HG03066 (cell line): Measurements from ENCODE around the gene MRPL53.
A peak's percentile ranks its signal among the peaks of the same experiment; 100 is the strongest.
"Not testable (repeated sequence)": the region's sequence is repeated elsewhere in the genome, so short reads cannot be mapped to it uniquely, and the experiment has no call there.

Experiments used
- ATAC-seq: cut with Tn5 transposase; IDR thresholded peaks from one replicate; pipeline ENCODE4 v1.9.1; 2021; ENCODE audit warnings: low read depth; ENCODE audit not compliant: unreplicated experiment

MRPL53 gene

DNA sequence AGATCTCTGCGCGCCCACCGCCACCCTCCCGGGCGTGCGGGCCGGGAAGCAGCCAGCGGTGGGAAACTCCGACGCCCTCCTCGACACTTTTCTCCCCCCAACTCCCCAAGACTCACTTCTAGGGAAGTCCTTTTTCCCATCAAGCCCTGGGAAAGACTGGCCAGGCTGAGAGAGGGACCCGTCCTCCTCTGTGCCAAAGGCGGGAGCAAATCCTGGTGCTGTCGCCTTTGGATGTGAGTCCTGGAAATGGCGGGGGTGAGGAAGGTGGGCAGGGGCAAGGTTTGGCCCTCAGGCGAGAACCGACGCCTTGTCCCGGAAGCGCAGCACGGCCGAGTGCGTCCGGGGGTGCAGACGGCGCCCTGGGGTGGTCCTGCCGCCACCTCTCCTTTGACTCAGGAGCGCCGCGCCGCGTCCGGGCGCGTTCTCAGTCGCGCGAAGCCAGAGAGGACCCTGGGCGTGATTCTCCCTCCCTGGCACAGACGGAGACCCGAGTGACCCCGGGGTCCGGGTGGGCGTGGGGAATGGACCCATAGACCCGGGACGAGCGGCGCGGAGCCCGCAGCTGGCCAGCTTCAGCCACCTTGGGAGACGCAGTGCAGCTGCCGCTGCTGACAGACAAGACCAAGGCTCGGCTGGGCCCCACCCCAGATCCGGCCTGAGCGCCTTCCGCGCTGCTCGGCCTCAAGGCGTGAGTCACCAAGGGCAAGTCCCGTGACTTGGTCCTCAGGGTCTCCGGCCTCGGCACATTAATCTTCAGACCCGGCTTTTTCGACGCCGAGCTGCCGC is 30.4 kb upstream of the MRPL53 start:
- ATAC-seq: peak; percentile 43

DNA sequence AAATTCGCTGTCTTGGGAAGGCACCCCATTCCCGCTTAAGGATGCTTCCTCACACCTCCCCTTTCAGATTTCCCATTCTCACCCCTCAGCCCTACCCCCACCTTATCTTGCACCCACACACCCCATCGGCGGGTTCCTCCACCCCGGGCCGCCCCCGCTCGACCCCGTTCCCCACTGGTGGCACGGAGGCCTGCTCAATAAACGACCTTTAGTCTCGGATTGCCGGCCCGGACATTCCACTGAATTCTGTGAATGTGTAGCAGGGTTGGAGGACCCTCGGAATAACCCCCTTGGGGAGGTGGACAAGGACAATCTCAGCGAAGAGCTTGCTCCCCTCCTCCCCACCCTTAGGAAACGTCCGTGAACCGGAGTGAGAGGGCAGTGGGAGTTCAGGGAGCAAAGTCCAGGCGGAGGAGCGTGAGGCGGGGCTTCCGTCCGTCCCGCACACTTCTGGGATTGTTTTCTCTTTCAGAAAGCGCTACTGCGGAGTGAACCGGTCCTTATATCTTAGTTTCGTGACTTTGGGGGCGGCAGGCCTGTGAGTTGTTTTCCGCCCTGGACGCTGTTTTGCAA is 29.8 kb upstream of the MRPL53 start:
- ATAC-seq: no peak

DNA sequence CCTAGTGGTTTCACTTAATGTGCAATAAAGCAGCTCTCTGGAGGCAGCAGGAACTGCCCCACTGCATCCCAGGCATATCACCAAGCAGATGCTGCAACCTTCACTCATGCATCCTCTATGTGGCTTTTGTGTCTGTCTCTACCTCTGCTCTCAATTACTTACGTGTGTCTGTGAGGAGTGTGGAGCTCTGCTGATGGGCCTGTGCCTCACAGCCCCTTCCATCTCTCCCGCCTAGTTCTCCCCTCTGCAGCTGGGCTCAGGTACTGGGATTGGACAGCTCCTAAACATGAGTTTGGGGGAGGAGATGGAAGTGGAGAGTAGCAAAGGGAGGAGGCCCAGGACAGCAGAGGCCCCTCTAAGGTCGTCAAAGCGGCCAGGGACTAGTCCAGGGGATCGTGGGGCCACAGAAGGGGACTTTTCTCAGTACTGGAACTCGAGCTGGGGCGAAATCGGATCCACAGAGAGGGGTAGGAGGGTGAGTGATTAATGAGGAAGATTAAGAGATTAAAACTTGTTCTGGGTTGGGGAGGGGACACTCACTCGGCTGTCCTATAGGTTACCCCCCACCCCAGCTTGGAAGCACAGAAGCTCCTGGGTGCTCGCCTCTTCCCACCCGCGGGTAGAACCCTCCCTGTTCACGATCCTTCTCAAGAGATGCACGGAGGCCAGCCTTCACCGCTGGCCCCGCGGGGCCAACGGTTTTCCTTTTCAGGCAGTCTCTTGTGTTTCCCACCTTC is 29.0 kb upstream of the MRPL53 start:
- no peak for ATAC-seq

GRCh38 chr2:74500578-74500946 is 28.1 kb upstream of the MRPL53 start:
- no peak for ATAC-seq

DNA sequence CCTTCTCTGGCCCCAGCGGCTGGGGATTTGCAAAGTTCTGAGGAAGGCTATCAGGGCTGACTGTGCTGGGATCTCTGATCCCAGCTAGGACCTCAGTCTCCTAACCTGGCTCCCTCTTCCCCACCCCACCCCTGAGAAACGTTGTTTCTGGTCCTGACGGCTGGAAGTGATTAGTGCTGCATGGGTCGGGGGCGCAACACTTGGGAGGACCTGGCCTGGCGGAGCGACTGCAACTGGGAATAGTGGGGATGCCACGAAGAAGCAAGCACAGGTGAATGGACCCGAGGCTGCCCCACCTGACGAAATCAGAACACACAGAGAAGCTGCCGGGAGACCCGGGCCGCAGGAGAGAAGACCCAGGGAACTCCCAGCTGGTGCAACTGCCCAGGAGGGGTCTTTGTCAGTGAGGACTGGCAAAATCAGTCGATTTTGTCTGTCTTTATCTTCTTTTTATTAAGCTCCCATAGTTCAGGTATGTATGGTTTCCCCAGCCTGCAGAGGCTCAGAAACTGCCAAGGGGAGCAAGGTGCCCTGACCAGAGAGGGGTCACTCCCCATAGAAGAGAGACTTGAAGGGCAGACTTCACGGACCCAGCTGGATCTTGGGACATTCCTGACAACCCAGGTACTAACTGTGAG is 27.6 kb upstream of the MRPL53 start:
- ATAC-seq: no peak

- no peak for ATAC-seq
Observed at GRCh38 chr2:74499267-74499939, 26.9 kb upstream of the MRPL53 start, which contains the start of gene LBX2. Gene LBX2, minus strand, starts transcription at chr2:74499603. Its CDS starts 66 bp downstream, at chr2:74499537.

DNA sequence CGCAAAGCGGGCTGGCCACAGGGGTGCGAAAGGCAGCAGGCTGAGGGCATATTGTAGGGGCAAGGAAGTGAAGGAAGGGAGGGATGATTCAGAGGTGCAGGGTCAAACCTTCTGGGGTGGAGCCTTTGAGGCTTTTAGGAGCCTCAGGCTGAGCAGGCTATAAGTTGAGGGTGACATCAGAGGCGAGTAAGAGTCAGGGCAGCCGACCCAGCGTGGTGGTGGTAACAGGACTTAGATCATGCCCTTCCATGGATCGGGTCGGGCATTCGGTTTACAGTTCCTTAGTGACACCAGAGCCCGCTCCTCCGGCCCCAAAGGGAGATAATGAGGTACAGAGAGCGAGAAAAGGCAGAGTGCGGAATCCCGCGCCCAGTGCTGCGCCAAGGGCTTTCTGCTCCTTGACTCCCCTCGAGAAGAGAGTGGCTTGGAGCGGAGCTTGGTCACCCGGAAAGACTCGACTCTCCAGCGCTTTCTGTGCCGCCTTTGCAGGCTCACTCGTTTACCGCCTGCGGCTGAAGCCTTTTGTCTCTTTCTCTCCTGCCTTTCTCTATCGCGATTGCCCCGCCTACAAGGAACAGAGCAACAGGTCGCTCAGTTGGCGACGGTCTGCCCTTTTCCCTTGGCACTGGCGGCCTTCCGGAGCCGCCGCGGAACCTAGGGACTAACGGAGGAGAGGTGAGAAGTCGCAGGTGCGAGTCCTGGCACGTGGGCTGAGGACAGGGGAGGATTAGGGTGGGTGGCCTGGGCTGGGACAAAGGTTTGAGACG is 26.2 kb upstream of the MRPL53 start:
- no peak for ATAC-seq

GRCh38 chr2:74497777-74498499 is 25.5 kb upstream of the MRPL53 start:
- ATAC-seq: no peak

DNA sequence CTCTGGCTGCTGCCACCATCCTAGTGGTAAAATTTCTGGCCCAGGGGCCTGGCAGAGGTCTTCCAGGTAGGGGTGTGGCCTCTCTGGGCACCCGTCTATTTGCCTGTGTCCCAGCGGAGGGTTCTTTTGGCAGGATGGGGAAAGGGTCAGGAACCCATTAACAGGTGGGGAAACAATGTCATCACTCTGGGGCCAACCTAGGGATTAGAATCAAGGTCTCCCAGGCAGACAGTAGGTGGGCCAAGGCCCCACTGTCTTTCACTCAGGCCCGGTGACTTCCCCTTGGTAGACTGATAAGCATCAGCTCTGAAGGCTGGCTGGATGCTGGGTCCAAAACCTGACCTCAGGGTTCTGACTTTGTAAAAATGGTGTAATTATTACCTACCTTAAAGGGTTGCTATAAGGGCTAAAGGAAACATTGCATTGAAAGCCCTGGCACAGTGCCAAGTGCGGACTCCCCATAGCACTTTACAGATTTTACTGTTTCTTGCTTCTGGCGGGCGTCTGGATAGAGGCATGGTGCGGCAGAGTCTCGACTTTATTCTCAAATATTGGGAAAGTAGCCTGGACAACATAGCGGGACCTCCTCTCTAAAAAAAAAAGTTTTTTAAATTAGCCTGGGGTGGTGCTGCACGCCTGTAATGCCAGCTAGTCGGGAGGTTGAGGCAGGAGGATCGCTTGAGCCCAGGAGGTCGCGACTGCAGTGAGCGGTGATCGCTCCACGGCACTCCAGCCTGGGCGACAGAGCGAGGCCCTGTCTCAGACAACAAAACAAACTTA is 24.7 kb upstream of the MRPL53 start:
- no peak for ATAC-seq

GRCh38 chr2:74495440-74495839 is 23.0 kb upstream of the MRPL53 start:
- ATAC-seq: no peak

DNA sequence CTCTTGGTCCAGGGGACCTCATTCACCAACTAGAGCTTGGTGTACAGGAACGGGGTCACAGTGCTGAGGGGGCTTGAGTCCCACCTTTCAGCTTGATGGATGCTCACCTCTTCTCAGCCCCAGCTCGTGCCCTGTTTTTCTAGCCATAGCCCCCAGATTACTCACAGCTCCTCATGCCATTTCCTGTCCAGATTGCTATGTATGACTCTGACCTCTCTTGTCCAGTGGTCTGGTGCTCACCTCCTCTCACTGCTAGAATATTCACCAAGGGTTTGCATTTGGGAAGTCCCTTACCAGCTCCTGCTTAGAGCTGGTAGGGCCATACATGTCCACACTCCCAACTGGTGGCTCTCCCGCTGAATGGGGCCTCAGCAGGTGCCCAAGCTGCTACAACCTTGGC is 21.1 kb upstream of the MRPL53 start:
- ATAC-seq: no peak

GRCh38 chr2:74491648-74492544 is 19.4 kb upstream of the MRPL53 start:
- ATAC-seq: no peak

DNA sequence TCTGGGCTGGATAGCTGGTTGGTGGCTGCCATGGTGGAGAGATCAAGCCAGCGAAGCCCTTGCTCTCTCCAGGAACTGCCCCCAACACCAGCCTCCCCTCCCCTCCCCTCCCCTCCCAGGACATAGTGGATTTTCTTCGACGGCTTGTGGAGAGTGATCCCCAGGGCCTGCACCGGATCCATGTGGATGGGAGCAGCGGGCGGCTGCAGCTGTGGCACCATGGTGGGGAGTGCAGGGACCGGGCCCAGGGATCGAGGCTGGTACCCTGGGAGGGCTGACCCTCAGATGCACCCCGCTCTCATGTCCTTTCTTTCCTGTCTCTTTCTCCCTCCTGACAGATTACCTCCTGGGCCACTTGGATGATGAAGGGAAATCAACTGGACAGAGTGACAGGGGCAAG is 17.4 kb upstream of the MRPL53 start:
- ATAC-seq: no peak

- ATAC-seq: no peak
Observed at GRCh38 chr2:74488643-74489481, 16.4 kb upstream of the MRPL53 start.

- ATAC-seq: no peak
Observed at GRCh38 chr2:74486141-74486540, 13.7 kb upstream of the MRPL53 start.

- ATAC-seq: not testable (repeated sequence)
Observed at GRCh38 chr2:74483675-74484164, 11.2 kb upstream of the MRPL53 start.
